GM12878 (cell line): ENCODE measurements around the gene UTP25. TPM values are rescaled to one million over a fixed set of nuclear protein-coding genes. Genes with fewer than 3 reads are reported as not detected.

Experiments
- ATF7 ChIP-seq: fragments of 450-650 bp; IDR thresholded peaks from 2 replicates; pipeline ENCODE4 v1.6.1; 2016; ENCODE audit warnings: low read depth, mild to moderate bottlenecking
- BMI1 ChIP-seq: fragments of 450-650 bp; IDR thresholded peaks from 2 replicates; pipeline ENCODE4 v1.6.1; 2016; ENCODE audit warnings: mild to moderate bottlenecking, moderate library complexity, borderline replicate concordance
- CREB1 ChIP-seq: IDR thresholded peaks from 2 replicates; pipeline ENCODE4 v1.6.1; 2012; ENCODE audit warnings: low read depth, mild to moderate bottlenecking, inconsistent platforms
- ETV6 ChIP-seq, 2 experiments: fragments of 450-650 bp in 1 of 2; IDR thresholded peaks in 1 of 2; conservative IDR thresholded peaks in 1 of 2; 2 replicates each; pipeline ENCODE4 v1.6.1; 2014; ENCODE audit warnings: antibody characterized with exemption in 1 of 2, borderline replicate concordance in 1 of 2, low read depth in 1 of 2, mild to moderate bottlenecking in 1 of 2, moderate library complexity in 1 of 2
- GABPA ChIP-seq: IDR thresholded peaks from 2 replicates; pipeline ENCODE4 v1.6.1; 2014; ENCODE audit warnings: antibody characterized with exemption, low read depth, mild to moderate bottlenecking, inconsistent platforms
- HCFC1 ChIP-seq: fragments of 150-350 bp; IDR thresholded peaks from 2 replicates; pipeline ENCODE4 v1.6.1; 2014; ENCODE audit warnings: low read length
- LARP7 ChIP-seq: fragments of 450-650 bp; IDR thresholded peaks from 2 replicates; pipeline ENCODE4 v1.6.1; 2017; ENCODE audit warnings: mild to moderate bottlenecking
- MEF2B ChIP-seq: fragments of 450-650 bp; IDR thresholded peaks from 2 replicates; pipeline ENCODE4 v1.6.1; 2018; ENCODE audit warnings: mild to moderate bottlenecking, moderate library complexity; ENCODE audit not compliant: partially characterized antibody, poor library complexity, severe bottlenecking
- MXI1 ChIP-seq: fragments of 150-350 bp; IDR thresholded peaks from 2 replicates; pipeline ENCODE4 v1.6.1; 2011; ENCODE audit warnings: low read depth, mild to moderate bottlenecking, inconsistent platforms, low read length, improper control_type of control experiment
- MYB ChIP-seq: fragments of 150-350 bp; IDR thresholded peaks from 2 replicates; pipeline ENCODE4 v1.6.1; 2014; ENCODE audit warnings: mild to moderate bottlenecking, low read depth, low read length, borderline replicate concordance
- MYC ChIP-seq: IDR thresholded peaks from 2 replicates; pipeline ENCODE4 v1.6.1; 2011; ENCODE audit warnings: mild to moderate bottlenecking, low read length, moderate library complexity, inconsistent platforms; ENCODE audit not compliant: insufficient read depth, insufficient replicate concordance, insufficient read length, severe bottlenecking
- POLR2AphosphoS2 ChIP-seq: IDR thresholded peaks from 2 replicates; pipeline ENCODE4 v1.6.1; 2011; ENCODE audit warnings: low read depth, mild to moderate bottlenecking, low read length, improper control_type of control experiment, moderate library complexity
- POLR2AphosphoS5 ChIP-seq: IDR thresholded peaks from 2 replicates; pipeline ENCODE4 v1.6.1; 2011; ENCODE audit warnings: mild to moderate bottlenecking, low read length, inconsistent platforms
- POU2F2 ChIP-seq: IDR thresholded peaks from 3 replicates; pipeline ENCODE4 v1.6.1; 2011; ENCODE audit warnings: low read depth, mild to moderate bottlenecking, low read length, borderline replicate concordance
- RAD51 ChIP-seq: fragments of 450-650 bp; IDR thresholded peaks from 2 replicates; pipeline ENCODE4 v1.6.1; 2016; ENCODE audit warnings: moderate library complexity, mild to moderate bottlenecking, inconsistent platforms
- SIN3A ChIP-seq: IDR thresholded peaks from 2 replicates; pipeline ENCODE4 v1.6.1; 2012; ENCODE audit warnings: low read depth, low read length, improper control_type of control experiment
- SPI1 ChIP-seq: IDR thresholded peaks from 2 replicates; pipeline ENCODE4 v1.6.1; 2011; ENCODE audit warnings: low read depth, mild to moderate bottlenecking, low read length, moderate library complexity, borderline replicate concordance; ENCODE audit not compliant: insufficient read depth
- SRF ChIP-seq, 2 experiments: IDR thresholded peaks; 2 replicates each; pipeline ENCODE4 v1.6.1; 2011; ENCODE audit warnings: low read depth in 2 of 2, low read length in 2 of 2, mild to moderate bottlenecking in 1 of 2, moderate library complexity in 1 of 2
- STAT3 ChIP-seq: IDR thresholded peaks from 2 replicates; pipeline ENCODE4 v1.6.1; 2011; ENCODE audit warnings: low read depth, low read length, improper control_type of control experiment
- TAF1 ChIP-seq: IDR thresholded peaks from 2 replicates; pipeline ENCODE4 v1.6.1; 2011; ENCODE audit warnings: mild to moderate bottlenecking, low read depth, low read length, borderline replicate concordance
- YY1 ChIP-seq: IDR thresholded peaks from 2 replicates; pipeline ENCODE4 v1.6.1; 2011; ENCODE audit warnings: low read depth, mild to moderate bottlenecking, low read length
- ZNF207 ChIP-seq: fragments of 450-650 bp; IDR thresholded peaks from 2 replicates; pipeline ENCODE4 v1.6.1; 2014; ENCODE audit warnings: antibody characterized with exemption, mild to moderate bottlenecking, borderline replicate concordance
- polyA plus RNA-seq, 11 experiments: library from polyadenylated mRNA; depleted of rRNA in 4 of 11; unstranded in 6 of 11; stranded (reverse) in 5 of 11; fragments of >200 nt; fragmentation: Nextera tagmentation in 4 of 11; fragmentation: Illumina TruSeq in 1 of 11; extraction: Ambion mirVana in 4 of 11; extraction: Trizol in 1 of 11; gene quantifications; 1 replicate in 1 of 11; 2 replicates in 10 of 11; pipeline versions ENCODE4 v1.2.1 to v1.2.3, GENCODE V29; 2011 to 2016; ENCODE audit warnings: inconsistent platforms in 2 of 11, missing spikeins in 2 of 11, low read depth in 1 of 11
- total RNA-seq, 4 experiments: library from RNA; depleted of rRNA in 3 of 4; stranded (reverse); fragments of >200 nt in 3 of 4; fragmentation: Illumina TruSeq in 1 of 4; extraction: Trizol in 1 of 4; gene quantifications; 2 replicates each; pipeline versions ENCODE4 v1.2.1 to v1.2.3, GENCODE V29; 2013 to 2021
- TF ChIP-seq, protein P1 (sequence below): fragments of 450-650 bp; conservative IDR thresholded peaks from 2 replicates; pipeline ENCODE4 v1.6.1; 2017; ENCODE audit warnings: mild to moderate bottlenecking, moderate library complexity
- TF ChIP-seq, protein P2 (sequence below): IDR thresholded peaks from 2 replicates; pipeline ENCODE4 v1.6.1; 2011; ENCODE audit warnings: borderline replicate concordance, low read depth, mild to moderate bottlenecking, moderate library complexity, mixed read lengths, low read length; ENCODE audit not compliant: insufficient read depth; ENCODE audit errors: extremely low read length

The UTP25 gene
- total and polyA plus RNA-seq, 10 of the 15 experiments (the other 5 are each of a cell fraction or from before 2014, with no cell fraction given) = 3.0 to 13.3 (median 8.5) TPM

DNA sequence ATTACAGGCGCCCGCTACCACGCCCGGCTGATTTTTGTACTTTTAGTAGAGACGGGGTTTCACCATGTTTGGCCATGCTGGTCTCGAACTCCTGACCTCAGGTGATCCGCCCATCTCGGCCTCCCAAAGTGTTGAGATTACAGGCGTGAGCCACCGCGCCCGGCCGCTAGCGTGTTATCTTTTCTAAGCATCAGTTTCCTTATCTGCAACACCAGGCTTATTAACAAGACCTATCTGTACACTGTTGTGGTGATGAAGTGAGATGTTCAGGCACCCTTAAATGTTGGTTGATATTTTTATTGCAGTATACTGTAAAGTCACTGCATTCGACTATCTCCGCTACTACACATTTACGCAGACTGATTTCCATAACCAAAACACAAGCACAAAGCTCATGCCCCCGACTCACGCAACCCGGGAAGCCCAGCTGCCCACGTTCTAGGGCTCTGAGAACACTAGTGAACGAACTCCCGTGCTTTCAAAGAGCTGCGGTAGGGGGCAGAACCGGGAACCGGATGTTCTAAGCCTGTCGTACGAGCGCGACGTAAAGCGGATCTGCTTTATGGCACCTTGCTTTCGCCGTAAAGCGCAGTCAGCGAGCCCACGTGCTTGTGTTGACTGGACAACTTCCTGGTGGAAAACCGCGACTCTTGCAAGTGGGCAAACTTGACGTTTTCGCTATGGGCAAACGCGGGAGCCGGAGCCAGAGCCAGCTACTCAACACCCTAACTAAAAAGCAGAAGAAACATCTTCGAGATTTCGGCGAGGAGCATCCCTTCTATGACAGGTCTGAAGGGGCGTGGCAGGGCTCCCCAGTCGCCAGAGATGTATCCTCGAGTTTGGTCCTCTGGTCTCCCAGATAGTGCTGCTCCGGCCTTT, at the start of gene UTP25 (continued):
- TF ChIP-seq BMI1 (no peak), POU2F2 (0 out of 3 replicates have a peak, but pooled peaks have one; percentile 51), TAF1 (peak; percentile 66; the same call in 1 of the 2 replicates), HCFC1 (peak; percentile 64), GABPA (peak; percentile 83), SRF (IDR thresholded peaks at IDR 0.05; ENCODE audit: low read depth in 2 of 2, low read length in 2 of 2) (no peak), POLR2AphosphoS2 (peak; percentile 86), SPI1 (peak; percentile 34; the same call in 1 of the 2 replicates), YY1 (0 out of 2 replicates have a peak, but pooled peaks have one; percentile 4), POLR2AphosphoS5 (peak; percentile 81; the same call in 1 of the 2 replicates), STAT3 (no peak), ETV6 (conservative IDR thresholded peaks at IDR 0.05 in 1 of 2, IDR thresholded peaks at IDR 0.05 in 1 of 2; ENCODE audit: borderline replicate concordance in 1 of 2, low read depth in 1 of 2) (0 out of 4 replicates have a peak, but pooled peaks of 1 of the 2 experiments have one; percentile 25), CREB1 (peak; percentile 84), MYB (no peak), LARP7 (0 out of 2 replicates have a peak, but pooled peaks have one; percentile 25), SIN3A (peak; percentile 97), MYC (peak; percentile 97), ZNF207 (peak; percentile 70; the same call in 1 of the 2 replicates), RAD51 (peak; percentile 90), ATF7 (peak; percentile 59), MEF2B (peak; percentile 12), MXI1 (peak; percentile 100)
- TF ChIP-seq, protein P1, sequence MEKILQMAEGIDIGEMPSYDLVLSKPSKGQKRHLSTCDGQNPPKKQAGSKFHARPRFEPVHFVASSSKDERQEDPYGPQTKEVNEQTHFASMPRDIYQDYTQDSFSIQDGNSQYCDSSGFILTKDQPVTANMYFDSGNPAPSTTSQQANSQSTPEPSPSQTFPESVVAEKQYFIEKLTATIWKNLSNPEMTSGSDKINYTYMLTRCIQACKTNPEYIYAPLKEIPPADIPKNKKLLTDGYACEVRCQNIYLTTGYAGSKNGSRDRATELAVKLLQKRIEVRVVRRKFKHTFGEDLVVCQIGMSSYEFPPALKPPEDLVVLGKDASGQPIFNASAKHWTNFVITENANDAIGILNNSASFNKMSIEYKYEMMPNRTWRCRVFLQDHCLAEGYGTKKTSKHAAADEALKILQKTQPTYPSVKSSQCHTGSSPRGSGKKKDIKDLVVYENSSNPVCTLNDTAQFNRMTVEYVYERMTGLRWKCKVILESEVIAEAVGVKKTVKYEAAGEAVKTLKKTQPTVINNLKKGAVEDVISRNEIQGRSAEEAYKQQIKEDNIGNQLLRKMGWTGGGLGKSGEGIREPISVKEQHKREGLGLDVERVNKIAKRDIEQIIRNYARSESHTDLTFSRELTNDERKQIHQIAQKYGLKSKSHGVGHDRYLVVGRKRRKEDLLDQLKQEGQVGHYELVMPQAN = peak; percentile 99
- TF ChIP-seq, protein P2, sequence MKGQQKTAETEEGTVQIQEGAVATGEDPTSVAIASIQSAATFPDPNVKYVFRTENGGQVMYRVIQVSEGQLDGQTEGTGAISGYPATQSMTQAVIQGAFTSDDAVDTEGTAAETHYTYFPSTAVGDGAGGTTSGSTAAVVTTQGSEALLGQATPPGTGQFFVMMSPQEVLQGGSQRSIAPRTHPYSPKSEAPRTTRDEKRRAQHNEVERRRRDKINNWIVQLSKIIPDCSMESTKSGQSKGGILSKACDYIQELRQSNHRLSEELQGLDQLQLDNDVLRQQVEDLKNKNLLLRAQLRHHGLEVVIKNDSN = peak; percentile 80
